GM18520 (cell line): Measurements from ENCODE around the gene ABHD16B.

ENCODE experiments used
- ATAC-seq: cut with Tn5 transposase; IDR thresholded peaks from one replicate; pipeline ENCODE4 v1.9.1; 2021; ENCODE audit not compliant: unreplicated experiment

The ABHD16B gene

GRCh38 chr20:63894358-63895201 is 33.3 kb downstream of the ABHD16B start, which contains the start of gene DNAJC5:
Gene DNAJC5 (plus strand): TSS chr20:63895126. CDS start chr20:63928346, 33,220 bp downstream.
- peak; percentile 79 for ATAC-seq

- ATAC-seq, result no peak
These were observed 34.1 kb downstream of the ABHD16B start for GRCh38 chr20:63895202-63895951.

GRCh38 chr20:63895952-63896263 is 34.6 kb downstream of the ABHD16B start:
- ATAC-seq, result no peak

- no peak for ATAC-seq
These were observed 35.2 kb downstream of the ABHD16B start for GRCh38 chr20:63896264-63897105.

GRCh38 chr20:63897978-63898561 is 36.8 kb downstream of the ABHD16B start:
- no peak for ATAC-seq

GRCh38 chr20:63898882-63899558 is 37.7 kb downstream of the ABHD16B start:
- no peak for ATAC-seq

- no peak for ATAC-seq
These were observed 39.1 kb downstream of the ABHD16B start for GRCh38 chr20:63900413-63900812.

- no peak for ATAC-seq
These were observed 42.7 kb downstream of the ABHD16B start for GRCh38 chr20:63903796-63904561.

- no peak for ATAC-seq
These were observed 46.8 kb downstream of the ABHD16B start for GRCh38 chr20:63908008-63908682.

GRCh38 chr20:63911176-63911575 is 49.9 kb downstream of the ABHD16B start:
- no peak for ATAC-seq
